GM18951 (cell line): ENCODE data around the gene TRPM4.

Experiments
- POLR2A ChIP-seq: IDR thresholded peaks from 4 replicates; pipeline ENCODE4 v1.6.1; 2011; ENCODE audit warnings: mild to moderate bottlenecking; ENCODE audit not compliant: insufficient read length, insufficient read depth; ENCODE audit errors: extremely low read depth
- in situ Hi-C: fragments of 300-500 bp; cut with MboI; formaldehyde crosslinking; loops from one replicate; pipeline ENCODE4 v1.12.0; 2022; ENCODE audit warnings: low sequenced_read_pairs, mixed read lengths, inconsistent platforms; ENCODE audit not compliant: unreplicated experiment

Gene TRPM4

DNA sequence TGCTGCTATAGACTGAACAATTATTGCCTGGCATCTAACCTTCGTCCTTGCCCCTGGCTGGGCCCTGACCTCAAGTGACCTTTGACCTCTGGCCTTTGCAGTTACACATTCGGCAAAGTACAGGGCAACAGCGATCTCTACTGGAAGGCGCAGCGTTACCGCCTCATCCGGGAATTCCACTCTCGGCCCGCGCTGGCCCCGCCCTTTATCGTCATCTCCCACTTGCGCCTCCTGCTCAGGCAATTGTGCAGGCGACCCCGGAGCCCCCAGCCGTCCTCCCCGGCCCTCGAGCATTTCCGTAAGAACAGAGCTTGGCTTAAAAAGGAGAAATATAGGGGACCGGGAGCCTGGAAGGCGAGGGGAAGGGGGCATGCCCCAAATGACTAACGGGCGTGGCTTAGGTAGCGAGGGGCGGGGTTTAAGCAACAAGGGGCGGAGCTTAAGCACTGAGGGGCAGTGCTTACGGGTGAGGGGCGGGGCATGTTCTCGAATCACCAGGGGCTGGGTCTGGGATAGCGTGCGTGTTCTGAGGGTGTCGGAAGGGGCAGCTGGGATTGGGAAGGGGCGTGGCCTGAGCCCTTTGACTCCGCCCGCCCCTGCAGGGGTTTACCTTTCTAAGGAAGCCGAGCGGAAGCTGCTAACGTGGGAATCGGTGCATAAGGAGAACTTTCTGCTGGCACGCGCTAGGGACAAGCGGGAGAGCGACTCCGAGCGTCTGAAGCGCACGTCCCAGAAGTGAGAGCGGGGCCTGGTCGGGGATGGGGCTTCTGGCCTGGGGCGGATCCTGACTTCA lies 52.7 kb downstream of the TRPM4 start:
- TF ChIP-seq POLR2A, result no peak
- in situ Hi-C loops, result no loop called here

DNA sequence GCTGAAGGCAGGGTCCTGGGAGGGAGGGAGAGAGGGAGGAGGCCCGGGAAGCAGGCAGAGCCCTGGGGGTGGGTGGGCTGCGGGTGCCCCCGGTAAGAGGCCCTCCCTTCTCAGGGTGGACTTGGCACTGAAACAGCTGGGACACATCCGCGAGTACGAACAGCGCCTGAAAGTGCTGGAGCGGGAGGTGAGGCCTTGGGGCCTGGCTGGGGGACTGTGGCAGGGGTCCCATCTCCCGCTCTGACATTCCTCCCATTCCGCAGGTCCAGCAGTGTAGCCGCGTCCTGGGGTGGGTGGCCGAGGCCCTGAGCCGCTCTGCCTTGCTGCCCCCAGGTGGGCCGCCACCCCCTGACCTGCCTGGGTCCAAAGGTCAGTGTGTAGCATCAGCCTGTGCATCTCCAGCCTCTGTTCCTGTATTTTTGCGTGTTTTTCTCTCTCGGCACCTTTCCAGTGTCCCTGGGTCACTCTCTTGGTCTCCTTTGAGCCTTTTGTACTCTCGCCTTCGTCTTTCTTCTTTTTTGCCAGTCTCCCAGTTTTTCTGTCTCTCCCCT lies 53.4 kb downstream of the TRPM4 start:
- in situ Hi-C loops, result no loop called here
- TF ChIP-seq POLR2A, result no peak

DNA sequence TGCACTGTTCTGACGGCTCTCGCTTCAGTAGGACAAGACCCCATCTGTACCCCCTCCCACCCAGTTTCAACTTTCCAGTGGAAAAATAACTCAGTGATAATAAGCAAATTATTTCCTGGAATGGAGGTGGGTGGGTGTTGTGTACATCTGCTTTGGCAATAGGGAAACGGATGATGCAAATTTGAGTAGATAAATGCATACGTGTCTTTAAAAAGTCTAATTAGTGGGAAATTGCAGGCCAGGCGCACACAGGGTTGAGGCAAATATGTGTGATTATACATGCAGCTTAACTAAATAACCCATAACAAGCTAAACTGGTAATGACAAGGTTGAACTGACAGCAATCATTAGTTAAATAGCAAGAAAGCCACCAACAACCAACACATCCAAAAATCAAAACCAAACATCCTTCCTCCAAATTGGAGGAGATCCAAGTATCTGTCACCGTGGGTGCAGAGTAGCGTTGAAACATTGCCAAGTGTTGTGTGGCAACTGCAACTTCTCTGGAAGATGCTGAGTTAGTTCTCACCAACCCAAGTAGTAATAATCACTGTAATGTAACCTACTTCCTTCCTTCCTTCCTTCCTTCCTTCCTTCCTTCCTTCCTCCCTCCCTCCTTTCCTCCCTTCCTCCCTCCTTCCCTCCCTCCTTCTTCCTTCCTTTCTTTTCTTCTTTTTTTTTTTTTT lies 54.6 kb downstream of the TRPM4 start:
- no peak for TF ChIP-seq POLR2A
- in situ Hi-C loops, result no loop called here

DNA sequence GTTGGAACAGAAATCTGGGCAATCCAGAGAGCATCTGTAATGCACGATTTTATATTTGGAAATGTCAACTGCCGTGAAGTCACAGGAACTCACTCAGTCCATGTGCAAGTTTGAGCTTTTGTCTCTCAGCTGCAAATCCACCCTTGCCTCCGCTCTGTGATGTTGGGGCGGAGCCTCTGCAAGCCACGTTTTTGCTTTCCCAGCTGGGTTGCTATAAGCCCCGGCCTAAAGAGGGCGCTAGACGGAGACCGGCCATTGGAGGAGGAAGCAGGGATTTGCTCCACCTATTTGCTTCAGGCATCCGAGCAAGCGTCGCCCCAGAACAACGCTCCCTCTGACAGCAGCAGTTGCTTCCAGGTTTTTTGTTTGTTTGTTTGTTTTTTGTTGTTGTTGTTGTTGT lies 56.2 kb downstream of the TRPM4 start:
- no peak for TF ChIP-seq POLR2A
- in situ Hi-C loops, result no loop called here

DNA sequence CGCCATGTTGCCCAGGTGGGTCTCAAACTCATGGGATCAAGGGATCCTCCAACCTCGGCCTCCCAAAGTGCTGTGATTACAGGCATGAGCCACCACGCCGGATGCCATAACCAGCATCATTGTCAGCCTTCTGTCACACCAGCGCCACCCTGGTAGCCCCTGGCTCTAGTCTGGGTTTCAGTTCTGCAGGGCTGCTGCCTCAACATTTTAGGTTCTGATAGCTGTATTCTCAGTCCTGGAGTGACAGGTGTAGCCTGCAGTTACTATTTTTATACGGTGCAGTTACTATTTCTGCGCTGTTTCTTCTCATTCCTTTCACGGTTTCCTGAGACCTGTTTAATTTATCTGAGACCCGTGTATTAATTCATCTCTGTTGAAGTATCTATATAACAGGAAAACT lies 57.1 kb downstream of the TRPM4 start:
- in situ Hi-C loops, result no loop called here
- TF ChIP-seq POLR2A, result no peak

DNA sequence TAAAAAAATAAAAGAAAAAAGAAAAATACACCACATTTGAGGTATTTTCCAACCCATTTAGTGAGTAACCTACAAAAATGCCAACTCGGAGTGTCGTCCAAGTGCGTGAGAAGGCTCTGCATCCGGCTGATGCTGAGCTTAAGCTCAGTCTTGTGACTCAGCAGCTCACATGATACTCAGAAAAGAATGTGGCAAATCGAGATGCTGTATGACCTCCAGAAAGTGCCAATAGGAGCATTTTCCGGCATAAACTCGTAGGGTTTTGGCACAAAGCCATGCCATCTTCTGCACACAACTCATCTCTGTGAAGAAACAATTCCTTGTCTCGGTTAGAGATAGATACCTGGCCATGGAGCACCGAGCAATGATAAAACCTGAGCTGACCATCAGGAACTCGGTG lies 58.5 kb downstream of the TRPM4 start:
- in situ Hi-C loops, result no loop called here
- no peak for TF ChIP-seq POLR2A

DNA sequence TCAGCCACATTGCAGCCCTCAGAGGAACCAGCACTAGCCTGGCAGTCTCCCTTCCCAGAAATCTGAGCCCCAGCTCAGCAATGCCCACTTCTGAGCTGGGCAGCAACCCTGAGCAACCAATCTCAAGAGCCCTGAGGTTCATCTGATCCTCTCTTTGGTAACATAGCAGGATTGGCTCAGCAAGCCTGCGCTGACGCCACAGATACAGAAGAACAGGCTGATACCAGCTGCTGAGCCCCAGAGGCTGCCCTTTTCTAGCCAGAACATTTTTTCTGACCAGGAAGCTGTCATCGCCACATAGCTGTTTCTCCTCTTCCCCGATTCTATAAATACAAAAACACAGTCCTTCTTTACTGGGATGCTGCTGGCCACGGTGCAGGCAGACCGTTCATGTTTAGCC lies 59.8 kb downstream of the TRPM4 start:
- in situ Hi-C loops, result no loop called here
- TF ChIP-seq POLR2A, result no peak

DNA sequence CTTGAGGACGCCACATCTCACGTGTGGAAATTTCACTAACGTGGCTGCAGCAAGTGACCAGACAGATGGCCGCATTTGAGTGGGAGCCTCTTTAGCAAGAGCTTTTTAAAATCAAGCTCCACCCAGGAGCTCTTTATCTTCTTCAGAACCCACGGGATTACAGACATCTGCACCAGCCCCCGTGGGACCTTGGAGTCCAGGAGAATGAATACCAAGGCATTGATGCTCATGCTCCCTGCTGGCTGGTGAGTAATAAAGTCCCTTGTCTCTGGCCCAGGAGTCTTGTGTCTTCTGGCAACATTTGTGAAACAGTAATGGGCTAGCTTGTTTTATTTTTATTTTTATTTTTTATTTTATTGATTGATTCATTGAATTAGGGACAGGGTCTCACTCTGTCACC lies 64.4 kb downstream of the TRPM4 start:
- TF ChIP-seq POLR2A, result no peak
- in situ Hi-C loops, result loop anchor here (10.0 kb wide), 1 partner anchor 323 kb away; no protein-coding TSS in a partner anchor

DNA sequence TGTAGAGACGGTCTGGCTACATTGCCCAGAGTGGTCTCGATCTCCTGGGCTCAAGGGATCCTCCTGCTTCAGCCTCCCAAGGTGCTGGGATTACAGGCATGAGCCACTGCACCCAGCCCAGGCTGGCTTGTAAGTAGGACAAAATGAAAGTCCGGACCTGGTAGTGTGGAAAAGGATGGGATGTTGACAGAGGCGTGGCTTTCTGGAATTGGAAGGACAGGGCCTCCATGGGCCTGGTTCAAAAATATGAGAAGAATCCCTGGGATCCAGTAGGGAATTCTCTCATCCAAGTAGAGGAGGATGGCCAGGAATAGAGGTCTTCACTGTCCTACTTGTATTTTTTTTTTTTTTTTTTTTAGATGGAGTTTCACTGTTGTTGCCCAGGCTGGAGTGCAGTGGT lies 64.9 kb downstream of the TRPM4 start:
- in situ Hi-C loops, result loop anchor here (10.0 kb wide), 1 partner anchor 322 kb away; no protein-coding TSS in a partner anchor
- no peak for TF ChIP-seq POLR2A

DNA sequence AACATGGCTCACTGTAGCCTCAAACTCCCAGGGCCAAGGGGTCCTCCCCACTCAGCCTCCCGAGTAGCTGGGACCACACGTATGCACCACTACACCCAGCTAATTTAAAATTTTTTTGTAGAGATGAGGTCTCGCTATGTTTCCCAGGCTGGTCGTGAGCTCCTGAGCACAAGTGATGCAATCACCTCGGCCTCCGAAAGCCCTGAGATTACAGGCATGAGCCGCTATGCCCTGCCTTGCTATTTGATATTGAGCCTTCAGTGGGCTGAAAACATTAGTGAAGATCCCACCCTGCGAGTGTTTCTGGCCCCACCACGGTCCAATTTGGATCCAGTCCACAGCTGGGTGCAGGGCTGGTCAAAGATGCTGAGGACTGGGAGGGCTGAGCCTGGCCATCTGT lies 65.9 kb downstream of the TRPM4 start:
- in situ Hi-C loops, result loop anchor here (10.0 kb wide), 1 partner anchor 321 kb away; no protein-coding TSS in a partner anchor
- TF ChIP-seq POLR2A, result no peak

DNA sequence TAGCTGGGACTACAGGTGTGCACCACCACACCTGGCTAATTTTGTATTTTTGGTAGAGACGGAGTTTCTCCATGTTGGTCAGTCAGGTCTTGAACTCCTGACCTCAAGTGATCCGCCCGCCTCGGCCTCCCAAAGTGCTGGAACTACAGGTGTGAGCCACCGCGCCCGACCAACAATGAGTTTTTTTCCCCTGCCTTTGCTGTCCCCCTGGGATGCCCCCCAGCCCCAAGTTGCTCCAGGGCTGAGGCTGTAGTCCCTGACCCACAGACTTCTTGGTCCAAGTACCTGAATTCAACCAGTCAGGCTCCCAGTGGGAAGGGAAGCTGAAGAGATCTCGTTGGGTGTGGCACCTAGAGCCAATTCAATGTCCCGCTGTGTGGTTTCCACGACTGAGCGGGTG lies 66.8 kb downstream of the TRPM4 start:
- in situ Hi-C loops, result loop anchor here (10.0 kb wide), 1 partner anchor 320 kb away; no protein-coding TSS in a partner anchor

DNA sequence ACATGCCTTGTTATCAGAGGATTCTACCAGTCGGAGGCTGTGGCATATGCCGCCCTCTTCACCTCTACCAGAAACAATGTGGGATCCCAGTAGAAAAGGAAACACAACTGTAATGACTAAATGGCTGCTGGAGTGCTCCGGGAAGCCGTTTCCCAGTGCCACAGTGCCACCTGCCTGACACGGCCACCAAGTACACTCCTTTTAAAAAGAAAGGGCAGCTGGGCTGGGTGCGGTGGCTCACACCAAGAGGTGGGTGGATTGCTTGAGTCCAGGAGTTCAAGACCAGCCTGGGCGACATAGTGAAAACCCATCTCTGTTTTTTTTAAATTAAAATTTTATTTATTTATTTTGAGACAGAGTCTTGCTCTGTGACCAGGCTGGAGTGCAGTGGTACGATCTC lies 67.3 kb downstream of the TRPM4 start:
- no peak for TF ChIP-seq POLR2A
- in situ Hi-C loops, result loop anchor here (10.0 kb wide), 1 partner anchor 320 kb away; no protein-coding TSS in a partner anchor

DNA sequence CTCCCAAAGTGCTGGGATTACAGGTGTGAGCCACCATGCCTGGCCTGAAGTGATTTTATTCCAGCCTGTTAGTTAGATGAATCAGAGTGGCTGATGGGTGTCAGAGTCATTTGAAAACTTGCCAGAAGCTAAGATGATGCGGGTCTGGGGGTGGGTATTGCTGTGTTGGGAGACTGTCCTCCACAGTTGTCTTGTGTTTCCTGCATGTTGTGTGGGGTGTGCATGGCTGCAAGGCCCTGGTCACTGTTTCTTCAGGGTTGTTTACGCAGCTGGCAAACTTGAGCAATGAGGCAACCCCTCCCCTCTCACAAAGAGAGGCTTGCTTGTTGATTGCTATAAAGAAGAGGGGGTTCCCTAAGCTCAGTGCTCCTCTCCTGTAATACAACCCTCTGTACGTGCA lies 71.8 kb downstream of the TRPM4 start:
- in situ Hi-C loops, result loop anchor here (10.0 kb wide), 1 partner anchor 315 kb away; no protein-coding TSS in a partner anchor
- TF ChIP-seq POLR2A, result no peak

DNA sequence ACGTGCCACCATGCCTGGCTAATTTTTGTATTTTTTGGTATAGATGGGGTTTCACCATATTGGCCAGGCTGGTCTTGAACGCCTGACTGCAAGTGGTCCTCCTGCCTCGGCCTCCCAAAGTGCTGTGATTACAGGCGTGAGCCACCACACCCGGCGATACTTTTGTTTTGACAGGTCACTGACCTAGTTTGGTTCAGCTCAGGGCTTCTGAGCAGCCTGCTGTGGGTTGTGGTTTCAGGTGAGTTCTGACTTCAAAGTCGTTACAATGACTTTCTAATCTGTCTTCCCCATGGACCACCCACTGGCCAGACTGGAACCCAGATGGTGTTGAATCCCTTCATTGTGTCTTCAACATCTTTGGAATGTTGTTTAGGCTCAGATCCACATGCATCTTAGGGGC lies 73.8 kb downstream of the TRPM4 start:
- in situ Hi-C loops, result no loop called here
- TF ChIP-seq POLR2A, result no peak
